Measurements from ENCODE around the gene CALML5. TPM values are rescaled to one million over a fixed set of nuclear protein-coding genes. Genes with fewer than 3 reads are reported as not detected.
A peak's percentile ranks its signal among the peaks of the same experiment; 100 is the strongest.

The CALML5 gene
- total and polyA plus RNA-seq, 9 of the 15 experiments (the other 6 are each of a cell fraction or from before 2014, with no cell fraction given): not detected

GRCh38 chr10:5519054-5519453 is 19.7 kb upstream of the CALML5 start (continued):
- TF ChIP-seq TRIM28 (IDR thresholded peaks at IDR 0.05) (peak; percentile 90; the same call in 1 of the 2 replicates), EHMT2 (IDR thresholded peaks at IDR 0.05) (0 out of 2 replicates have a peak, but pooled peaks have one; percentile 11), ZNF589 (CRISPR knock-in tag; IDR thresholded peaks at IDR 0.05; ENCODE audit: low read depth) (no peak), PRDM10 (IDR thresholded peaks at IDR 0.05; ENCODE audit: partially characterized antibody) (no peak), ZFP36 (IDR thresholded peaks at IDR 0.05; ENCODE audit: low read depth, low read length, partially characterized antibody) (no peak), NCOA1 (IDR thresholded peaks at IDR 0.05; ENCODE audit: low read depth) (no peak), ZNF184 (CRISPR knock-in tag; IDR thresholded peaks at IDR 0.05) (no peak), MTA3 (IDR thresholded peaks at IDR 0.05; ENCODE audit: borderline replicate concordance) (0 out of 2 replicates have a peak, but pooled peaks have one; percentile 24), NCOR1 (IDR thresholded peaks at IDR 0.05) (no peak), ZNF280A (IDR thresholded peaks at IDR 0.05; ENCODE audit: low read depth, partially characterized antibody) (peak; percentile 72), SMAD2 (IDR thresholded peaks at IDR 0.05; ENCODE audit: low read depth, low read length) (no peak), FOXP1 (CRISPR knock-in tag; IDR thresholded peaks at IDR 0.05) (no peak), PTTG1 (tag; IDR thresholded peaks at IDR 0.05; ENCODE audit: low read depth) (no peak), NFYB (IDR thresholded peaks at IDR 0.05; ENCODE audit: extremely low read depth, insufficient read length) (no peak), ZNF609 (CRISPR knock-in tag; IDR thresholded peaks at IDR 0.05; ENCODE audit: borderline replicate concordance) (no peak)
- TF ChIP-seq, protein P1, sequence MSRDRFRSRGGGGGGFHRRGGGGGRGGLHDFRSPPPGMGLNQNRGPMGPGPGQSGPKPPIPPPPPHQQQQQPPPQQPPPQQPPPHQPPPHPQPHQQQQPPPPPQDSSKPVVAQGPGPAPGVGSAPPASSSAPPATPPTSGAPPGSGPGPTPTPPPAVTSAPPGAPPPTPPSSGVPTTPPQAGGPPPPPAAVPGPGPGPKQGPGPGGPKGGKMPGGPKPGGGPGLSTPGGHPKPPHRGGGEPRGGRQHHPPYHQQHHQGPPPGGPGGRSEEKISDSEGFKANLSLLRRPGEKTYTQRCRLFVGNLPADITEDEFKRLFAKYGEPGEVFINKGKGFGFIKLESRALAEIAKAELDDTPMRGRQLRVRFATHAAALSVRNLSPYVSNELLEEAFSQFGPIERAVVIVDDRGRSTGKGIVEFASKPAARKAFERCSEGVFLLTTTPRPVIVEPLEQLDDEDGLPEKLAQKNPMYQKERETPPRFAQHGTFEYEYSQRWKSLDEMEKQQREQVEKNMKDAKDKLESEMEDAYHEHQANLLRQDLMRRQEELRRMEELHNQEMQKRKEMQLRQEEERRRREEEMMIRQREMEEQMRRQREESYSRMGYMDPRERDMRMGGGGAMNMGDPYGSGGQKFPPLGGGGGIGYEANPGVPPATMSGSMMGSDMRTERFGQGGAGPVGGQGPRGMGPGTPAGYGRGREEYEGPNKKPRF (IDR thresholded peaks at IDR 0.05; ENCODE audit: low read depth, low read length): no peak
